Calu3 (cell line): ENCODE results near the gene CPB1. TPM values are rescaled to one million over a fixed set of nuclear protein-coding genes. Genes with fewer than 3 reads are reported as not detected.
"Not testable (repeated sequence)": the region's sequence is repeated elsewhere in the genome, so short reads cannot be mapped to it uniquely, and the experiment has no call there.

Source experiments
- Bru-seq: library from RNA; stranded (reverse); fragments of 400-500 nt; gene quantifications from one replicate; lab custom pipeline; 2021; lab: Mats Ljungman, UMichigan
- BruChase-seq, 2 experiments: library from RNA; stranded (reverse); fragments of 400-500 nt; gene quantifications; one replicate each; lab custom pipeline; 2021; lab: Mats Ljungman, UMichigan
- BruUV-seq: library from RNA; stranded (reverse); fragments of 400-500 nt; replicated peaks from 2 replicates; lab custom pipeline; 2021; lab: Mats Ljungman, UMichigan
- CTCF ChIA-PET: fragments of 300-600 bp; sonication (Branson Sonifier 250); formaldehyde crosslinking; loops from one replicate; lab custom pipeline; 2022; ENCODE audit warnings: antibody characterized with exemption; lab: Charles Lee
- DNase-seq: peaks from one replicate; pipeline ENCODE4 v3.0.0; 2022
- H3K27ac Mint-ChIP-seq: one replicate; pipeline ENCODE4 v1.8.0; 2022; ENCODE audit warnings: mixed read lengths; ENCODE audit not compliant: unreplicated experiment
- H3K27me3 Mint-ChIP-seq: one replicate; pipeline ENCODE4 v1.8.0; 2022; ENCODE audit warnings: mixed read lengths; ENCODE audit not compliant: unreplicated experiment
- H3K36me3 Mint-ChIP-seq: one replicate; pipeline ENCODE4 v1.8.0; 2022; ENCODE audit warnings: mild to moderate bottlenecking, moderate library complexity, mixed read lengths; ENCODE audit not compliant: insufficient read depth, unreplicated experiment
- H3K4me1 Mint-ChIP-seq: one replicate; pipeline ENCODE4 v1.8.0; 2022; ENCODE audit warnings: mild to moderate bottlenecking, low read depth, mixed read lengths; ENCODE audit not compliant: unreplicated experiment
- H3K4me3 Mint-ChIP-seq: one replicate; pipeline ENCODE4 v1.8.0; 2022; ENCODE audit warnings: mild to moderate bottlenecking, low read depth, moderate library complexity, mixed read lengths; ENCODE audit not compliant: unreplicated experiment
- H3K9me3 Mint-ChIP-seq: one replicate; pipeline ENCODE4 v1.8.0; 2022; ENCODE audit warnings: low read depth, mixed read lengths; ENCODE audit not compliant: unreplicated experiment
- intact Hi-C: fragments of 100-400 bp; cut with micrococcal nuclease; formaldehyde crosslinking; loops from one replicate; pipeline ENCODE4 v1.10.0; 2022; ENCODE audit not compliant: unreplicated experiment
- long read RNA-seq: library from polyadenylated mRNA; stranded (forward); transcript quantifications from one replicate; pipeline ENCODE4 v2.0.0, GENCODE V29; 2022
- total RNA-seq: library from RNA; stranded (reverse); gene quantifications from 2 replicates; pipeline ENCODE4 v1.2.3, GENCODE V29; 2022
- TF ChIP-seq, protein P1 (sequence below): fragments of 200-600 bp; IDR thresholded peaks from one replicate; pipeline ENCODE4 v1.8.0; 2022; ENCODE audit warnings: antibody characterized with exemption; ENCODE audit not compliant: unreplicated experiment

Gene CPB1
- total RNA-seq (not detected in 2 replicates), Bru-seq, nascent RNA (percentile 1 among the genes with signal in this experiment), BruChase-seq, experiment 1, labeled RNA remaining after a 6-hour chase (not detected), BruChase-seq, experiment 2, labeled RNA remaining after a 2-hour chase (percentile 1 among the genes with signal in this experiment)
- long read RNA-seq, result 0 reads

DNA sequence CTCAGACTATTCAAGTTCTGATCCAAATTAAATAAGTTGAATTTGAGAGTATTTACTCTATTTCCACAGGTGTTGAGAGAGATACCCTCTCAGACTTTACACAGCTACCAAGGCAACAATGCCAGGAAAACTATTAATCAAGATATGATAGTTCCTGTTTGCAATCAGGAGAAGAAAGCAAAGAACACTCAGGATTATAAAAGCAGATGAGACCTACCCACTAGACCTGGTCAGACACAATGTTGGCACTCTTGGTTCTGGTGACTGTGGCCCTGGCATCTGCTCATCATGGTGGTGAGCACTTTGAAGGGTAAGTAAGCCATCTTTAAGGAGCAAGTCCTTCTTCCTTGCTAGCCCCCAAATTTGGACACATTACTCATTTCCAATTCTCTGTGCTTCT is at the start of gene CPB1:
Gene CPB1 (plus strand): TSS at position 227 of the 400 bp plus-strand sequence. CDS start 13 bp downstream, at position 240.
- CTCF ChIA-PET, result no interaction called here
- TF ChIP-seq, protein P1, sequence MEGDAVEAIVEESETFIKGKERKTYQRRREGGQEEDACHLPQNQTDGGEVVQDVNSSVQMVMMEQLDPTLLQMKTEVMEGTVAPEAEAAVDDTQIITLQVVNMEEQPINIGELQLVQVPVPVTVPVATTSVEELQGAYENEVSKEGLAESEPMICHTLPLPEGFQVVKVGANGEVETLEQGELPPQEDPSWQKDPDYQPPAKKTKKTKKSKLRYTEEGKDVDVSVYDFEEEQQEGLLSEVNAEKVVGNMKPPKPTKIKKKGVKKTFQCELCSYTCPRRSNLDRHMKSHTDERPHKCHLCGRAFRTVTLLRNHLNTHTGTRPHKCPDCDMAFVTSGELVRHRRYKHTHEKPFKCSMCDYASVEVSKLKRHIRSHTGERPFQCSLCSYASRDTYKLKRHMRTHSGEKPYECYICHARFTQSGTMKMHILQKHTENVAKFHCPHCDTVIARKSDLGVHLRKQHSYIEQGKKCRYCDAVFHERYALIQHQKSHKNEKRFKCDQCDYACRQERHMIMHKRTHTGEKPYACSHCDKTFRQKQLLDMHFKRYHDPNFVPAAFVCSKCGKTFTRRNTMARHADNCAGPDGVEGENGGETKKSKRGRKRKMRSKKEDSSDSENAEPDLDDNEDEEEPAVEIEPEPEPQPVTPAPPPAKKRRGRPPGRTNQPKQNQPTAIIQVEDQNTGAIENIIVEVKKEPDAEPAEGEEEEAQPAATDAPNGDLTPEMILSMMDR, result no peak
- Mint-ChIP-seq H3K4me1 (peaks cover 8% of the 10 kb centered on the region), H3K9me3 (no peaks in the 10 kb centered on the region), H3K4me3 (no peak within 1 kb of the TSS), H3K36me3 (no peaks in the 10 kb centered on the region), H3K27ac (no peak within 1 kb of the TSS), H3K27me3 (no peaks in the 10 kb centered on the region)
- intact Hi-C loops, result no loop called here
- no peak for DNase-seq
- no TSS peak for BruUV-seq

DNA sequence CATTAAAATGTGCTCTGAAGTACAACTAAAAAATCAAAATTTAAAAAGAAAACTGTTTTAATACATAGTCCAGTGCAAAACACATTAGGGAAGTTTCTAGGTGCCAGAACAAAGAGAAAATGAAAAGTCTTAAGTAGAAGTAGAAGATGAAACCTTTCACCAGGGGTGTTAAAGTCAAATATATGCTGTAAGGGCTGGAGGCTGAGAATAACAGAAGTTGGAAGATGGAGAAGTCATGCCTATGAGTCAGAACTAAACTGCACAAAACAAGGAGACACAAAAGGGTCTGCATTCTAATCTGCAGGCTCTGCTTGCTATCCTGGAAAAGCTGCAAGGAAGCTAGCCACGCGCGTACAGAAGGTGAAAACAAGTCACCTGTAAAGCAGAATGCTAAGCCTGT is 48.7 kb upstream of the CPB1 start:
- intact Hi-C loops, result no loop called here
- H3K4me1 Mint-ChIP-seq, result no peaks in the 10 kb centered on the region
- no peak overlapping the region for H3K27ac Mint-ChIP-seq
- H3K36me3 Mint-ChIP-seq, result no peaks in the 10 kb centered on the region
- H3K27me3 Mint-ChIP-seq, result no peaks in the 10 kb centered on the region
- no TSS peak for BruUV-seq
- TF ChIP-seq, protein P1, result no peak
- DNase-seq, result no peak
- CTCF ChIA-PET, result no interaction called here
- H3K4me3 Mint-ChIP-seq, result no peak overlapping the region
- peaks cover 2% of the 10 kb centered on the region for H3K9me3 Mint-ChIP-seq

DNA sequence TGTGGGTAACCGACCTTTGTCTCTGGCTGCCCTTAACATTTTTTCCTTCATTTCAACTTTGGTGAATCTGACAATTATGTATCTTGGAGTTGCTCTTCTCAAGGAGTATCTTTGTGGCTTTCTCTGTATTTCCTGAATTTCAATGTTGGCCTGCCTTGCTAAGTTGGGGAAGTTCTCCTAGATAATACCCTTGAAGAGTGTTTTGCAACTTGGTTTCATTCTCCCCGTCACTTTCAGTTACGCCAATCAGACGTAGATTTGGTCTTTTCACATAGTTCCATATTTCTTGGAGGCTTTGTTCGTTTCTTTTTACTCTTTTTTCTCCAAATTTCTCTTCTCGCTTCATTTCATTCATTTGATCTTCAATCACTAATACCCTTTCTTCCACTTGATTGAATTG is 42.6 kb upstream of the CPB1 start:
- H3K4me3 Mint-ChIP-seq, H3K36me3 Mint-ChIP-seq, DNase-seq, H3K27me3 Mint-ChIP-seq, CTCF ChIA-PET, intact Hi-C loops, BruUV-seq, H3K27ac Mint-ChIP-seq, H3K9me3 Mint-ChIP-seq, H3K4me1 Mint-ChIP-seq: not testable (repeated sequence)

DNA sequence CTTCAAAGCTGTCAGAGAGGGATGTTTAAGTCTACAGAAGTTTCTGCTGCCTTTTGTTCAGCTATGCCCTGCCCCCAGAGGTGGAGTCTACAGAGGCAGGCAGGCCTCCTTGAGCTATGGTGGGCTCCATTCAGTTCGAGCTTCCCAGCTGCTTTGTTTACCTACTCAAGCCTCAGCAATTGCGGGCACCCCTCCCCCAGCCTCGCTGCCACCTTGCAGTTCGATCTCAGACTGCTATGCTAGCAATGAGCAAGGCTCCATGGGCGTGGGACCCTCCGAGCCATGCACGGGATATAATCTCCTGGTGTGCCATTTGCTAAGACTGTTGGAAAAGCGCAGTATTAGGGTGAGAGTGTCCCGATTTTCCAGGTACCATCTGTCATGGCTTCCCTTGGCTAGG is 41.5 kb upstream of the CPB1 start:
- BruUV-seq, intact Hi-C loops, CTCF ChIA-PET, H3K9me3 Mint-ChIP-seq, H3K27ac Mint-ChIP-seq, H3K27me3 Mint-ChIP-seq, H3K36me3 Mint-ChIP-seq, H3K4me3 Mint-ChIP-seq, H3K4me1 Mint-ChIP-seq, DNase-seq: not testable (repeated sequence)

DNA sequence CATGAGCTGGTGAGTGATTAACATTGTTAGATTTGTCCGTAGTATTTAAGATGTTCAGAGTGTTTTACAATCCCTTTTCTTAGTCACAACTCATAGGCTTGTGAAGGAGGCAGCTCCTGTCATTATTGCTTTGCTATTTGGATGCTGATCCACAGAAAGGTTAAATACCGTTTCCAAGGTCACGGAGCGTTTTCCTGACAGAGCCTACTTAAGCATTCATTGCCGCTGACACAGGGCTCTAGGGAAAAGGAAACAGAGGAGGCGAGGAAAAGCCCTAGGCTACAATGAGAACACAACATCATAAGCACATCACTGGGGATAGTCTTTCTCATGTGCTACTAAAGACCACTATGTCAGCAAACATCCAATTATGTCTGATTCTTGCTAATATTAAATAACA is 38.5 kb upstream of the CPB1 start:
- no peak for DNase-seq
- no peak overlapping the region for H3K27ac Mint-ChIP-seq
- TF ChIP-seq, protein P1, result no peak
- no peaks in the 10 kb centered on the region for H3K36me3 Mint-ChIP-seq
- no peaks in the 10 kb centered on the region for H3K27me3 Mint-ChIP-seq
- CTCF ChIA-PET, result no interaction called here
- no TSS peak for BruUV-seq
- peaks cover 2% of the 10 kb centered on the region for H3K9me3 Mint-ChIP-seq
- no peak overlapping the region for H3K4me3 Mint-ChIP-seq
- H3K4me1 Mint-ChIP-seq, result no peaks in the 10 kb centered on the region
- intact Hi-C loops, result no loop called here
